Fibroblast of lung (primary cell): ENCODE data around the gene XRCC4. TPM values are rescaled to one million over a fixed set of nuclear protein-coding genes. Genes with fewer than 3 reads are reported as not detected.

Experiments
- DNase-seq, 2 donors: peaks; one replicate each; pipeline versions ENCODE4 v3.0.0 to v3.0.0-alpha.2; 2010; ENCODE audit warnings: low read depth in 2 of 2
- H2AFZ ChIP-seq: 2 replicates; pipeline ENCODE4 v1.5.1; 2012; ENCODE audit warnings: low read length, control low read depth, inconsistent platforms
- H3K27ac ChIP-seq: 2 replicates; pipeline ENCODE4 v1.5.1; 2011; ENCODE audit warnings: low read length, control low read depth; ENCODE audit not compliant: insufficient read depth
- H3K27me3 ChIP-seq: 2 replicates; pipeline ENCODE4 v1.5.1; 2011; ENCODE audit warnings: mild to moderate bottlenecking, low read length; ENCODE audit not compliant: control insufficient read depth, insufficient read depth
- H3K36me3 ChIP-seq: 2 replicates; pipeline ENCODE4 v1.5.1; 2011; ENCODE audit warnings: low read length; ENCODE audit not compliant: control insufficient read depth, insufficient read depth
- H3K4me1 ChIP-seq: 2 replicates; pipeline ENCODE4 v1.5.1; 2011; ENCODE audit warnings: low read length; ENCODE audit not compliant: control insufficient read depth, insufficient read depth; ENCODE audit errors: extremely low read depth
- H3K4me2 ChIP-seq: 2 replicates; pipeline ENCODE4 v1.5.1; 2011; ENCODE audit warnings: low read length, control low read depth; ENCODE audit not compliant: insufficient read depth; ENCODE audit errors: extremely low read depth
- H3K4me3 ChIP-seq, 4 experiments: fragments of 200-600 bp in 1 of 4; sonication (generic) in 1 of 4; replicated peaks in 1 of 4; 2 replicates each; pipeline ENCODE4 v1.5.1; 2011 to 2016; ENCODE audit warnings: low read length in 4 of 4, low read depth in 3 of 4, mild to moderate bottlenecking in 3 of 4, control low read depth in 2 of 4, inconsistent platforms in 1 of 4, mixed read lengths in 1 of 4; ENCODE audit not compliant: insufficient read depth in 1 of 4; ENCODE audit errors: control extremely low read depth in 1 of 4
- H3K79me2 ChIP-seq: 2 replicates; pipeline ENCODE4 v1.5.1; 2012; ENCODE audit warnings: mild to moderate bottlenecking, low read length, inconsistent platforms; ENCODE audit not compliant: control insufficient read depth, insufficient read depth
- H3K9ac ChIP-seq: 2 replicates; pipeline ENCODE4 v1.5.1; 2011; ENCODE audit warnings: mild to moderate bottlenecking, low read length, control low read depth; ENCODE audit not compliant: insufficient read depth
- H3K9me3 ChIP-seq: 2 replicates; pipeline ENCODE4 v1.5.1; 2012; ENCODE audit warnings: low read depth, low read length; ENCODE audit not compliant: control insufficient read depth, insufficient read depth
- H4K20me1 ChIP-seq: 2 replicates; pipeline ENCODE4 v1.5.1; 2011; ENCODE audit warnings: low read length; ENCODE audit not compliant: control insufficient read depth, insufficient read depth; ENCODE audit errors: extremely low read depth
- CTCF ChIP-seq, 2 donors: IDR thresholded peaks in 1 of 2; conservative IDR thresholded peaks in 1 of 2; 1 replicate in 1 of 2; 2 replicates in 1 of 2; pipeline ENCODE4 v1.5.1; 2011 to 2012; ENCODE audit warnings: low read length in 2 of 2, control low read depth in 1 of 2, inconsistent platforms in 1 of 2, low read depth in 1 of 2, mild to moderate bottlenecking in 1 of 2
- EZH2 ChIP-seq: IDR thresholded peaks from 2 replicates; pipeline ENCODE4 v1.5.1; 2012; ENCODE audit warnings: low read length, control low read depth, mild to moderate bottlenecking; ENCODE audit errors: missing control alignments
- polyA plus RNA-seq, 2 donors: library from polyadenylated mRNA; depleted of rRNA in 1 of 2; stranded (reverse) in 1 of 2; unstranded in 1 of 2; fragments of >200 nt; gene quantifications; 2 replicates each; pipeline ENCODE4 v1.2.1, GENCODE V29; 2011 to 2012; ENCODE audit warnings: missing spikeins in 1 of 2
- total RNA-seq: library from RNA; depleted of rRNA; stranded (reverse); fragments of >200 nt; gene quantifications from 2 replicates; pipeline ENCODE4 v1.2.1, GENCODE V29; 2014

Gene XRCC4
- total and polyA plus RNA-seq, 2 donors (not counting 1 experiment from before 2014, with no cell fraction given), result 7.5 to 7.6 TPM

- no peak overlapping the region for H3K27ac ChIP-seq
- H3K27me3 ChIP-seq, result no peaks in the 10 kb centered on the region
- DNase-seq, result no peak
- H3K9me3 ChIP-seq, result no peaks in the 10 kb centered on the region
- H4K20me1 ChIP-seq, result no peaks in the 10 kb centered on the region
- no peaks in the 10 kb centered on the region for H3K4me1 ChIP-seq
- H3K4me2 ChIP-seq, result no peak overlapping the region
- H3K79me2 ChIP-seq, result no peaks in the 10 kb centered on the region
- H3K36me3 ChIP-seq, result no peaks in the 10 kb centered on the region
- H3K4me3 ChIP-seq, result no peak overlapping the region
- H3K9ac ChIP-seq, result no peak overlapping the region
- TF ChIP-seq CTCF (conservative IDR thresholded peaks at IDR 0.05 in 1 of 2, IDR thresholded peaks at IDR 0.05 in 1 of 2; ENCODE audit: low read depth in 1 of 2, low read length in 2 of 2) (no peak), EZH2 (no peak)
- no peak overlapping the region for H2AFZ ChIP-seq
Observed at GRCh38 chr5:83283761-83284160, 206.4 kb downstream of the XRCC4 start.

GRCh38 chr5:83285661-83286398 lies 208.5 kb downstream of the XRCC4 start:
- no peak overlapping the region for H3K27ac ChIP-seq
- DNase-seq, result no peak
- H3K4me2 ChIP-seq, result no peak overlapping the region
- no peaks in the 10 kb centered on the region for H3K9me3 ChIP-seq
- no peak overlapping the region for H2AFZ ChIP-seq
- TF ChIP-seq EZH2 (no peak), CTCF (conservative IDR thresholded peaks at IDR 0.05 in 1 of 2, IDR thresholded peaks at IDR 0.05 in 1 of 2; ENCODE audit: low read depth in 1 of 2, low read length in 2 of 2) (no peak)
- H3K27me3 ChIP-seq, result no peaks in the 10 kb centered on the region
- H4K20me1 ChIP-seq, result no peaks in the 10 kb centered on the region
- H3K79me2 ChIP-seq, result no peaks in the 10 kb centered on the region
- no peak overlapping the region for H3K4me3 ChIP-seq
- no peaks in the 10 kb centered on the region for H3K4me1 ChIP-seq
- no peak overlapping the region for H3K9ac ChIP-seq
- no peaks in the 10 kb centered on the region for H3K36me3 ChIP-seq

- no peak overlapping the region for H3K27ac ChIP-seq
- no peak for DNase-seq
- TF ChIP-seq EZH2 (no peak), CTCF (conservative IDR thresholded peaks at IDR 0.05 in 1 of 2, IDR thresholded peaks at IDR 0.05 in 1 of 2; ENCODE audit: low read depth in 1 of 2, low read length in 2 of 2) (no peak)
- H3K27me3 ChIP-seq, result no peaks in the 10 kb centered on the region
- no peaks in the 10 kb centered on the region for H3K4me1 ChIP-seq
- H3K9me3 ChIP-seq, result no peaks in the 10 kb centered on the region
- no peaks in the 10 kb centered on the region for H4K20me1 ChIP-seq
- no peak overlapping the region for H3K9ac ChIP-seq
- no peak overlapping the region for H2AFZ ChIP-seq
- H3K36me3 ChIP-seq, result no peaks in the 10 kb centered on the region
- no peaks in the 10 kb centered on the region for H3K79me2 ChIP-seq
- H3K4me3 ChIP-seq, result no peak overlapping the region
- no peak overlapping the region for H3K4me2 ChIP-seq
Observed at GRCh38 chr5:83294246-83294645, 216.9 kb downstream of the XRCC4 start.
